ENCODE results near the gene BMP6. TPM values are rescaled to one million over a fixed set of nuclear protein-coding genes. Genes with fewer than 3 reads are reported as not detected.

BMP6 gene
- total and polyA plus RNA-seq, 2 of the 4 experiments (the other 2 are of a cell fraction), result 0.18 to 0.19 TPM

DNA sequence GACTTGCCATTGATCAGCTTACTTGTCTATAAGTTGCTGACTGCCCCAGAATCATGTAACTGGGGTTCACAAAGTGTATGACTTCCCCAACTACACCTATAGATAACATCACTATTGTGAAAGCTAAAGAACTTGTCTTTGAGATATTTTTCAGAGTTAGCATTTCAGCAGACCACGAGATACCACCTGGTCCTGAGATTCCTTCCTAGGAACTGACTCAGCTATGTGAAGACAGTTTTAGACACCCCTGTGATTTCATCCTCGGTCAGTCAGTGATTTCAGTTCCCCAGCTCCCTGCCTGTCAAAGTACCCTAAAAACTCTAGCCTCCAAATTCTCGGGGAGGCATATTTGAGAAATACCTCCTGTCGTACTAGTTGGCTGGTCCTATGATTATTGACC is 122.3 kb downstream of the BMP6 start:
- H3K18ac ChIP-seq (ENCODE audit: low read depth, low read length), result peak overlapping the region; percentile 52
- no peaks in the 10 kb centered on the region for H3K79me1 ChIP-seq (ENCODE audit: low read depth in 1 of 2, low read length in 2 of 2)
- 72% methylated on average over 3 of the region's 4 CpGs; no CpG with 5 or more reads in 1 of the 2 experiments for WGBS, 2 experiments (ENCODE audit: extremely low coverage in 2 of 2, insufficient read length in 1 of 2)
- H4K8ac ChIP-seq (ENCODE audit: low read depth in 2 of 2, low read length in 2 of 2), result no peak overlapping the region
- no peak overlapping the region for H3K4ac ChIP-seq (ENCODE audit: low read depth, low read length)
- no peak overlapping the region for H2BK120ac ChIP-seq (ENCODE audit: low read depth, low read length)
- no peak overlapping the region for H2BK5ac ChIP-seq (ENCODE audit: low read depth, low read length, poor library complexity, severe bottlenecking)
- no peak overlapping the region for H3K23ac ChIP-seq (ENCODE audit: low read depth, low read length)
- H3K4me3 ChIP-seq (ENCODE audit: insufficient read depth, low read depth, low read length), result no peak overlapping the region
- in situ Hi-C loops (cut with MboI; ENCODE audit: low sequenced_read_pairs), result no loop called here
- H3K36me3 ChIP-seq (ENCODE audit: control insufficient read depth, insufficient read depth, low read length), result no peaks in the 10 kb centered on the region
- H3K4me2 ChIP-seq (ENCODE audit: low read depth, low read length), result no peak overlapping the region
- no peaks in the 10 kb centered on the region for H4K20me1 ChIP-seq (ENCODE audit: insufficient read depth, low read length)
- BruUV-seq (replicated peaks), result no TSS peak
- H3K4me1 ChIP-seq (ENCODE audit: control insufficient read depth, insufficient read depth, low read length), result peaks cover 8% of the 10 kb centered on the region
- no peaks in the 10 kb centered on the region for H3K27me3 ChIP-seq (ENCODE audit: control insufficient read depth, insufficient read depth, low read length)
- H2BK15ac ChIP-seq (ENCODE audit: low read depth, low read length), result no peak overlapping the region
- no peak overlapping the region for H3K9ac ChIP-seq (ENCODE audit: low read depth, low read length)
- TF ChIP-seq POLR2A (IDR thresholded peaks at IDR 0.05; ENCODE audit: low read depth, low read length), result no peak
- TF ChIP-seq, protein P1, sequence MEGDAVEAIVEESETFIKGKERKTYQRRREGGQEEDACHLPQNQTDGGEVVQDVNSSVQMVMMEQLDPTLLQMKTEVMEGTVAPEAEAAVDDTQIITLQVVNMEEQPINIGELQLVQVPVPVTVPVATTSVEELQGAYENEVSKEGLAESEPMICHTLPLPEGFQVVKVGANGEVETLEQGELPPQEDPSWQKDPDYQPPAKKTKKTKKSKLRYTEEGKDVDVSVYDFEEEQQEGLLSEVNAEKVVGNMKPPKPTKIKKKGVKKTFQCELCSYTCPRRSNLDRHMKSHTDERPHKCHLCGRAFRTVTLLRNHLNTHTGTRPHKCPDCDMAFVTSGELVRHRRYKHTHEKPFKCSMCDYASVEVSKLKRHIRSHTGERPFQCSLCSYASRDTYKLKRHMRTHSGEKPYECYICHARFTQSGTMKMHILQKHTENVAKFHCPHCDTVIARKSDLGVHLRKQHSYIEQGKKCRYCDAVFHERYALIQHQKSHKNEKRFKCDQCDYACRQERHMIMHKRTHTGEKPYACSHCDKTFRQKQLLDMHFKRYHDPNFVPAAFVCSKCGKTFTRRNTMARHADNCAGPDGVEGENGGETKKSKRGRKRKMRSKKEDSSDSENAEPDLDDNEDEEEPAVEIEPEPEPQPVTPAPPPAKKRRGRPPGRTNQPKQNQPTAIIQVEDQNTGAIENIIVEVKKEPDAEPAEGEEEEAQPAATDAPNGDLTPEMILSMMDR (conservative IDR thresholded peaks at IDR 0.05; ENCODE audit: low read depth, low read length), result no peak
- TF ChIP-seq, protein P2, sequence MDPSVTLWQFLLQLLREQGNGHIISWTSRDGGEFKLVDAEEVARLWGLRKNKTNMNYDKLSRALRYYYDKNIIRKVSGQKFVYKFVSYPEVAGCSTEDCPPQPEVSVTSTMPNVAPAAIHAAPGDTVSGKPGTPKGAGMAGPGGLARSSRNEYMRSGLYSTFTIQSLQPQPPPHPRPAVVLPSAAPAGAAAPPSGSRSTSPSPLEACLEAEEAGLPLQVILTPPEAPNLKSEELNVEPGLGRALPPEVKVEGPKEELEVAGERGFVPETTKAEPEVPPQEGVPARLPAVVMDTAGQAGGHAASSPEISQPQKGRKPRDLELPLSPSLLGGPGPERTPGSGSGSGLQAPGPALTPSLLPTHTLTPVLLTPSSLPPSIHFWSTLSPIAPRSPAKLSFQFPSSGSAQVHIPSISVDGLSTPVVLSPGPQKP (IDR thresholded peaks at IDR 0.05; ENCODE audit: borderline replicate concordance, low read depth, low read length), result no peak
- TF ChIP-seq BHLHE40 (IDR thresholded peaks at IDR 0.05; ENCODE audit: low read depth, low read length), result no peak
- no peak for TF ChIP-seq NFE2L2 (IDR thresholded peaks at IDR 0.05; ENCODE audit: low read depth, low read length)
- TF ChIP-seq RAD21 (IDR thresholded peaks at IDR 0.05; ENCODE audit: low read length), result no peak
- no peak for TF ChIP-seq RFX5 (IDR thresholded peaks at IDR 0.05; ENCODE audit: low read depth, low read length)
- TF ChIP-seq MAZ (IDR thresholded peaks at IDR 0.05; ENCODE audit: borderline replicate concordance, low read depth, low read length), result no peak
- TF ChIP-seq FOS (IDR thresholded peaks at IDR 0.05; ENCODE audit: low read depth, low read length), result no peak
- TF ChIP-seq, protein P3, sequence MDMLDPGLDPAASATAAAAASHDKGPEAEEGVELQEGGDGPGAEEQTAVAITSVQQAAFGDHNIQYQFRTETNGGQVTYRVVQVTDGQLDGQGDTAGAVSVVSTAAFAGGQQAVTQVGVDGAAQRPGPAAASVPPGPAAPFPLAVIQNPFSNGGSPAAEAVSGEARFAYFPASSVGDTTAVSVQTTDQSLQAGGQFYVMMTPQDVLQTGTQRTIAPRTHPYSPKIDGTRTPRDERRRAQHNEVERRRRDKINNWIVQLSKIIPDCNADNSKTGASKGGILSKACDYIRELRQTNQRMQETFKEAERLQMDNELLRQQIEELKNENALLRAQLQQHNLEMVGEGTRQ (IDR thresholded peaks at IDR 0.05; ENCODE audit: low read depth, low read length), result no peak
- no peak for TF ChIP-seq CHD1 (IDR thresholded peaks at IDR 0.05; ENCODE audit: low read depth, low read length)
- no peak for TF ChIP-seq CEBPB (IDR thresholded peaks at IDR 0.05; ENCODE audit: low read depth, low read length)
- H3K27ac ChIP-seq (ENCODE audit: insufficient read depth, low read length), result no peak overlapping the region
- dilution Hi-C loops (cut with HindIII; ENCODE audit: low sequenced_read_pairs, unreplicated experiment), result no loop called here
- no peak overlapping the region for H4K91ac ChIP-seq (ENCODE audit: insufficient read depth, low read depth, low read length)
- no peak overlapping the region for H2AK5ac ChIP-seq (ENCODE audit: low read depth, low read length)
- no peaks in the 10 kb centered on the region for H3K9me1 ChIP-seq (ENCODE audit: insufficient read depth, low read length)
- H2AK9ac ChIP-seq (replicated peaks; ENCODE audit: low read depth, low read length, poor library complexity), result no peak overlapping the region
- ChIA-PET POLR2A (ENCODE audit: unreplicated experiment) (no interaction called here), CTCF (no interaction called here)
- intact Hi-C loops (cut with micrococcal nuclease), result no loop called here
- DNase-seq, result peak; percentile 12
- no peak overlapping the region for H3K14ac ChIP-seq (replicated peaks; ENCODE audit: low read depth, low read length)
- peak overlapping the region; percentile 47; the same call in 1 of the 2 replicates for H2BK20ac ChIP-seq (ENCODE audit: low read depth, low read length)
- no peak overlapping the region for H2AFZ ChIP-seq (replicated peaks; ENCODE audit: low read length, poor library complexity)
- peaks cover 6% of the 10 kb centered on the region; the same call in 1 of the 2 replicates for H3K9me3 ChIP-seq (ENCODE audit: control insufficient read depth, insufficient read depth, low read length)
- no peak for ATAC-seq (ENCODE audit: low read depth)
- H3K56ac ChIP-seq (ENCODE audit: extremely low read depth, insufficient read depth, low read length), result no peak overlapping the region
- no peak overlapping the region for H4K5ac ChIP-seq (ENCODE audit: low read depth, low read length)
